ENCODE measurements around the gene TMEM245. TPM values are rescaled to one million over a fixed set of nuclear protein-coding genes. Genes with fewer than 3 reads are reported as not detected.
"Not testable (repeated sequence)": the region's sequence is repeated elsewhere in the genome, so short reads cannot be mapped to it uniquely, and the experiment has no call there.

The TMEM245 gene
- polyA plus RNA-seq, 12 donors = 31.1 to 276 (median 48.3) TPM

GRCh38 chr9:109072133-109072692 is 47.5 kb downstream of the TMEM245 start:
- no peak for DNase-seq

- no peak for DNase-seq
Observed at GRCh38 chr9:109068764-109069163, 51.0 kb downstream of the TMEM245 start.

- DNase-seq = no peak
Observed at GRCh38 chr9:109064963-109065702, 54.6 kb downstream of the TMEM245 start.

- DNase-seq = no peak
Observed at GRCh38 chr9:109063760-109064159, 56.0 kb downstream of the TMEM245 start.

- no peak for DNase-seq
Observed at GRCh38 chr9:109062543-109062942, 57.2 kb downstream of the TMEM245 start.

- DNase-seq = no peak
Observed at GRCh38 chr9:109060191-109060590, 59.6 kb downstream of the TMEM245 start.

- DNase-seq = not testable (repeated sequence)
Observed at GRCh38 chr9:109053121-109053520, 66.6 kb downstream of the TMEM245 start.

GRCh38 chr9:109052416-109052815 is 67.3 kb downstream of the TMEM245 start:
- no peak for DNase-seq

- no peak for DNase-seq
Observed at GRCh38 chr9:109051733-109052132, 68.0 kb downstream of the TMEM245 start.

GRCh38 chr9:109050444-109050843 is 69.3 kb downstream of the TMEM245 start:
- DNase-seq = no peak

- DNase-seq = no peak
Observed at GRCh38 chr9:109048822-109049221, 70.9 kb downstream of the TMEM245 start.

GRCh38 chr9:109047259-109047658 is 72.5 kb downstream of the TMEM245 start:
- DNase-seq = no peak

GRCh38 chr9:109046346-109046745 is 73.4 kb downstream of the TMEM245 start:
- DNase-seq = no peak

- no peak for DNase-seq
Observed at GRCh38 chr9:109043578-109043977, 76.2 kb downstream of the TMEM245 start.

- no peak for DNase-seq
Observed at GRCh38 chr9:109040571-109040970, 79.2 kb downstream of the TMEM245 start.

GRCh38 chr9:109039539-109039938 is 80.2 kb downstream of the TMEM245 start:
- DNase-seq = no peak

GRCh38 chr9:109037946-109038715 is 81.6 kb downstream of the TMEM245 start:
- no peak for DNase-seq

- no peak for DNase-seq
Observed at GRCh38 chr9:109036744-109037680, 82.7 kb downstream of the TMEM245 start.

GRCh38 chr9:109035684-109036423 is 83.9 kb downstream of the TMEM245 start:
- DNase-seq = no peak

GRCh38 chr9:109033941-109034700 is 85.6 kb downstream of the TMEM245 start:
- DNase-seq = no peak

Measured in muscle of arm (tissue), 12 donors.